ENCODE measurements around the gene ETNK2. TPM values are rescaled to one million over a fixed set of nuclear protein-coding genes. Genes with fewer than 3 reads are reported as not detected.

Gene ETNK2
- total and polyA plus RNA-seq, 7 donors, result 0.62 to 1.7 (median 1.2) TPM

DNA sequence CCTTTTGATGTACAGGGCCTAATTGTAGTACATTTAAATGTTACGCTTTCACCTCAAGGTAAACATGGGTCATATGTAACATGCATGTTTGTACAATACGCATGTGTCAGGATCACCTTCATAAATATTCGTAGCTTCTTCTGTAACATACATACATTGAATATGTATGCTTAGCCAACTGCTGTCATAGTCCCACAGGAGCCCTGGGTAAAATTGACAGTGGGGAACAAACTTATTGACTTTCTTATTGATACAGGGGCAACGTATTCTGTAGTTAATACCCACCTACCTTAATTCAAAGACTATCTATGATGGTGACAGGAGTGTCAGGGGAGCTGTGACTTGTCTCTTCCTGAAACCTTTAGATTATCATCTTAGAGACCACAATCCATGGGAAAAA is 18.0 kb upstream of the ETNK2 start:
- intact Hi-C loops (cut with DNase I), result no loop called here
- no peak overlapping the region for H3K27ac ChIP-seq
- peaks cover 0 to 3% (median 0%) of the 10 kb centered on the region in 3 donors for H3K27me3 ChIP-seq (ENCODE audit: insufficient read depth in 3 of 3, low read length in 2 of 3)
- H3K36me3 ChIP-seq (ENCODE audit: insufficient read depth in 1 of 2, low read depth in 1 of 2), result no peaks in the 10 kb centered on the region
- no peak for ATAC-seq
- H3K4me3 ChIP-seq, result no peak overlapping the region
- WGBS, 3 donors, result 80 to 90% (median 88%) methylated on average over 4 of the region's 4 CpGs
- H3K4me1 ChIP-seq, result no peaks in the 10 kb centered on the region
- TF ChIP-seq, protein P1, sequence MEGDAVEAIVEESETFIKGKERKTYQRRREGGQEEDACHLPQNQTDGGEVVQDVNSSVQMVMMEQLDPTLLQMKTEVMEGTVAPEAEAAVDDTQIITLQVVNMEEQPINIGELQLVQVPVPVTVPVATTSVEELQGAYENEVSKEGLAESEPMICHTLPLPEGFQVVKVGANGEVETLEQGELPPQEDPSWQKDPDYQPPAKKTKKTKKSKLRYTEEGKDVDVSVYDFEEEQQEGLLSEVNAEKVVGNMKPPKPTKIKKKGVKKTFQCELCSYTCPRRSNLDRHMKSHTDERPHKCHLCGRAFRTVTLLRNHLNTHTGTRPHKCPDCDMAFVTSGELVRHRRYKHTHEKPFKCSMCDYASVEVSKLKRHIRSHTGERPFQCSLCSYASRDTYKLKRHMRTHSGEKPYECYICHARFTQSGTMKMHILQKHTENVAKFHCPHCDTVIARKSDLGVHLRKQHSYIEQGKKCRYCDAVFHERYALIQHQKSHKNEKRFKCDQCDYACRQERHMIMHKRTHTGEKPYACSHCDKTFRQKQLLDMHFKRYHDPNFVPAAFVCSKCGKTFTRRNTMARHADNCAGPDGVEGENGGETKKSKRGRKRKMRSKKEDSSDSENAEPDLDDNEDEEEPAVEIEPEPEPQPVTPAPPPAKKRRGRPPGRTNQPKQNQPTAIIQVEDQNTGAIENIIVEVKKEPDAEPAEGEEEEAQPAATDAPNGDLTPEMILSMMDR (IDR thresholded peaks at IDR 0.05), result no peak
- no peaks in the 10 kb centered on the region for H3K9me3 ChIP-seq
- no peak for DNase-seq

DNA sequence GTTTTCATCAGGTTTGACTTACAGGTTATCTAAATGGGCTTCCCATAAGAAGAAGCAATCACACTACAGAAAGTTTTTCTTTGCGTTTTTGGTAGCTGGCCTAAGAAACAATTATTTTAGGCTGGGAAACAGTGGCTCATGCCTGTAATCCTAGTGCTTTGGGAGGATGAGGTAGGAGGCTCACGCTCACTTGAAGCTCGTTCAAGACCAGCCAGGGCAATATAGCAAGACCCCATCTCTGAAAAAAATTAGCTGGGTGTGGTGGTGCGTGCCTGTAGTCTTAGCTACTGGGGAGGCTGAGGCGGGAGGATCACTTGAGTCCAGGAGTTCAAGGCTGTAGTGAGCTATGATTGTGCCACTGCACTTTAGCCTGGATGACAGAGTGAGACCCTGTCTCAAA is 15.9 kb upstream of the ETNK2 start:
- ATAC-seq (no peak), DNase-seq (no peak)
- Histone ChIP-seq H3K4me3 (no peak overlapping the region), H3K4me1 (no peaks in the 10 kb centered on the region), H3K27me3 (ENCODE audit: insufficient read depth in 3 of 3, low read length in 2 of 3) (no peaks in the 10 kb centered on the region), H3K27ac (no peak overlapping the region), H3K36me3 (ENCODE audit: insufficient read depth in 1 of 2, low read depth in 1 of 2) (no peaks in the 10 kb centered on the region), H3K9me3 (no peaks in the 10 kb centered on the region)
- WGBS, 3 donors, result 82 to 95% (median 85%) methylated on average over 5 of the region's 5 CpGs
- TF ChIP-seq, protein P1 (IDR thresholded peaks at IDR 0.05), result no peak
- intact Hi-C loops (cut with DNase I), result no loop called here

DNA sequence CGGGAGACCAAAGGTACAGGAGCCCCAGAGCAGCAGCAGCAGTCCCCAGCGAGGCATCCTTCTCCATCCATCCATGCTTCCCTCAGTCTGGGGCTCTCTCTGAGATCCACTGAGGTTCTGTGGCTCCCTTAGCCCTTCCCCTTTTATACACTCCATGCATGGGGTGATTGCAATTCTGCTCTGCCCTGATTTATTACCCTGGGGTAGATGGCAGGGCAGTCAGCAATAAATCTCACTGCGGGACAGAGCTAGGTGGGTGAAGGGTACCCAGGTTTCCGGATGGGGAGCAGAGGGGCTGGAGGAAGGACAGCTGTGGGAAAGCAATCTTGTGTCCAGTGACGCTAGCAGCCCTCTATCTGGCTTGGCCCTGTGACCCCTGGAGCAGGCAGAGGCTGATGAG is 14.4 kb upstream of the ETNK2 start, which contains the start of gene REN:
TSS of gene REN (minus strand) at position 119 of the 400 bp plus-strand sequence. CDS start at position 75, 44 bp downstream.
- H3K27ac ChIP-seq, result no peak within 1 kb of the TSS
- no peaks in the 10 kb centered on the region for H3K27me3 ChIP-seq (ENCODE audit: insufficient read depth in 3 of 3, low read length in 2 of 3)
- H3K9me3 ChIP-seq, result no peaks in the 10 kb centered on the region
- DNase-seq (no peak), ATAC-seq (no peak)
- intact Hi-C loops (cut with DNase I), result no loop called here
- no peak within 1 kb of the TSS for H3K4me3 ChIP-seq
- no peaks in the 10 kb centered on the region for H3K36me3 ChIP-seq (ENCODE audit: insufficient read depth in 1 of 2, low read depth in 1 of 2)
- 60 to 67% (median 64%) methylated on average over 5 of the region's 5 CpGs for WGBS, 3 donors
- no peaks in the 10 kb centered on the region for H3K4me1 ChIP-seq
- TF ChIP-seq, protein P1 (IDR thresholded peaks at IDR 0.05), result no peak

DNA sequence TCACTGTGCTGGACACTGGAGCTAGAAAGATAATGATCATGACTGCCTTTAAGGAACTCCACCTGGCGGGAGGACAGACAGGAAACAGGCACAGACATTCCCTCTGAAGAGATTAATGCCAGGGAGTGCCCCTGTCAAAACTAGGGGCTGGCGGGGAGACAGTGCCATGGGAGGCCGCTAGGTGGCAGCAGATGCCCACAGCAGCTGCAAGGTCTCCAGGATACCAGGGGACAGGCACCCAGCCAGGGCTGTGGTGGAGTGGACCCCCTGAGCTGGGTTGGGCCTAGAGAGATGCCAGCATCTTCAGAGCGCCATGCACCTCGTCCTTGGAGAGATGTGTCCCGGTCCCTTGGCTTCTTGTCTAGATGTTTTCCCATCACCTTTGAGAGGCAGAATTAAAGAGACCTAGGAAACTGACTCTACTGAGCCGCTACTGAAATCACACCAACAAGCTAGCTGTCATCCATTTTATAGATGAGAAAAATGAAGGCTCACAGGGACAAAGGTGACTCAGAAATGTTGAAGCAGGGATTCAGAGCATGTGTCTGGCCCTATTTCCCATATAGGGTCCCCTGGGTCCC is 10.7 kb upstream of the ETNK2 start:
- ATAC-seq, result peak; percentile 89 to 98 (median 95)

More for the DNA sequence above, 10.7 kb upstream of the ETNK2 start:
- H3K36me3 ChIP-seq (ENCODE audit: insufficient read depth in 1 of 2, low read depth in 1 of 2), result no peaks in the 10 kb centered on the region
- H3K27ac ChIP-seq, result no peak overlapping the region
- peaks cover 0 to 2% (median 0%) of the 10 kb centered on the region in 3 donors for H3K27me3 ChIP-seq (ENCODE audit: insufficient read depth in 3 of 3, low read length in 2 of 3)
- H3K9me3 ChIP-seq, result no peaks in the 10 kb centered on the region
- no peak overlapping the region for H3K4me3 ChIP-seq
- peak; percentile 79 to 89 for DNase-seq
- TF ChIP-seq, protein P1 (IDR thresholded peaks at IDR 0.05), result peak; percentile 100
- intact Hi-C loops (cut with DNase I), result loop anchor here (1.0 to 5.0 kb wide), 4 partner anchors 44 to 201 kb away; no protein-coding TSS in a partner anchor
- no peaks in the 10 kb centered on the region for H3K4me1 ChIP-seq
- WGBS, 3 donors, result 13 to 16% (median 14%) methylated on average over 7 of the region's 7 CpGs
